D721Med (cell line): ENCODE data around the gene KCNH2.

Experiments used
- DNase-seq: peaks from one replicate; pipeline ENCODE4 v3.0.0; 2011; ENCODE audit warnings: low spot score; ENCODE audit not compliant: insufficient read length
- FAIRE-seq: peaks from 2 replicates; lab custom pipeline; 2011; peaks lifted over from hg19 to GRCh38; lab: Jason Lieb, UNC
- TF ChIP-seq, protein P1 (sequence below): IDR thresholded peaks from 2 replicates; pipeline ENCODE4 v1.5.1; 2012; ENCODE audit warnings: mild to moderate bottlenecking, control low read depth; ENCODE audit not compliant: insufficient read depth; ENCODE audit errors: missing control alignments

Gene KCNH2

DNA sequence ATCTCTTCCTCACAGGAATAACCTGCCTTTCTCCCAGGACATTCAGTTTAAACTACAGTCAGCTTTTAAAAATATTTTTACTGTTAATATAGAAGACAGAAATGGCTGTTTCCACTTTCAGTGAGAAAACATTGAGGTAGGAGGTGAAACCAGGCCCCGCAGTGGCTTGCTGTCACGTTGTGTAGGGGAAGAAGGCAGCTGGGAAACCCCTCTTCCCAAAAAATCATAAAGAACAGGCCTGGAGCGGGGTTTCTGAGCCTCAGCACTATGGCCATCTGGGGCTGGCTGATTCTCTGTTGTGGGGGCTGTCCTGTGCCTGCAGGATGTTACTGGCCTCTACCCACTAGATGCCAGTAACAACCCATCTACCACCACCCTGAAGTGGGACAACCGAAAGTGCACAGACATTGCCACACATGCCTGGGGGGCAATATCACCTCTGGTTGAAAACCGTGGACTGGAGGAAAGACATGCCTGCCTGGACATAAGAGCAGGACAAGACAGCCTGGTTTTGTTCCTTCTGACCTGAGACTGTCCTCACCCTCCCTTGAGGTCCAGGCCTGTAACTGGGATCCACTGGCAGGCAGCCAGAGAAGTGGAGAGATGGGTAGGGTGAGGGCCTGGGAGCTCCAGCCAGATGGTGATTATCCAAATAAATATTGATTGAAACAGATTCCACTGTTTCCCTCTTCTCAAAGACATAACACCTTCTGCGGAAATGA is 43.9 kb downstream of the KCNH2 start:
- DNase-seq = no peak
- no peak for FAIRE-seq
- TF ChIP-seq, protein P1, sequence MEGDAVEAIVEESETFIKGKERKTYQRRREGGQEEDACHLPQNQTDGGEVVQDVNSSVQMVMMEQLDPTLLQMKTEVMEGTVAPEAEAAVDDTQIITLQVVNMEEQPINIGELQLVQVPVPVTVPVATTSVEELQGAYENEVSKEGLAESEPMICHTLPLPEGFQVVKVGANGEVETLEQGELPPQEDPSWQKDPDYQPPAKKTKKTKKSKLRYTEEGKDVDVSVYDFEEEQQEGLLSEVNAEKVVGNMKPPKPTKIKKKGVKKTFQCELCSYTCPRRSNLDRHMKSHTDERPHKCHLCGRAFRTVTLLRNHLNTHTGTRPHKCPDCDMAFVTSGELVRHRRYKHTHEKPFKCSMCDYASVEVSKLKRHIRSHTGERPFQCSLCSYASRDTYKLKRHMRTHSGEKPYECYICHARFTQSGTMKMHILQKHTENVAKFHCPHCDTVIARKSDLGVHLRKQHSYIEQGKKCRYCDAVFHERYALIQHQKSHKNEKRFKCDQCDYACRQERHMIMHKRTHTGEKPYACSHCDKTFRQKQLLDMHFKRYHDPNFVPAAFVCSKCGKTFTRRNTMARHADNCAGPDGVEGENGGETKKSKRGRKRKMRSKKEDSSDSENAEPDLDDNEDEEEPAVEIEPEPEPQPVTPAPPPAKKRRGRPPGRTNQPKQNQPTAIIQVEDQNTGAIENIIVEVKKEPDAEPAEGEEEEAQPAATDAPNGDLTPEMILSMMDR = no peak

DNA sequence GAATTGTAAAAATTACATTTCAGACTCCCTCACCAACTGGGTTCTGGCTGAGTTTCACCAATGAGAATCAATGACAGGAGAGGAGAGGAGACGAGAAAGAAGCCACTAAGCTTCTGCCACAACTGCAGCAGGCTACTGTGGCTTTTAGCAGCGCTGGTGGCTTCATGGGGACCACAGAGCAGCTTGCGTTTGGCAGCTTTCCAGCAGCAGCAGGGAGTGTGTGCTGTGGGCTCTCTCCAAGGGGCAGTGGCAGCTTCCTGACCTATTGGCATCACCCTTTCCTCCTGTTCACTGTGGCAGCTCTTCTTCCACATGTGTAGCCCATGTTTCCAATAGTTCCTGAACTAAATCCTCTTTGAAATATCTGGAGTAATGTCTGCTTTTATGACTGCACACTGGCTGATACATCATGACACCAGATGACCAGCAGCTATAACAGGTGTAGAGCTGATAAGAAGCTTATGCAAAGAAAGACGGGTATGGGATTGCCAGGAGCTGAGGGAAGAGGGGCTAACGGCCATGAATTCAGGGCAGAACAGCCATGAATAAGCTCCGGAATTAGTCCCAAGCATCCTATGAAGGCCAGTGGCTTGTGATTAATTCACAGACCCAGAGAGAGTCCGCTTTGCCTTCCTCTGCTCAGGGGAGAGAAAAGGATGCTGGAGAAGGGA is 46.8 kb downstream of the KCNH2 start:
- peak; percentile 64 for DNase-seq
- TF ChIP-seq, protein P1 = no peak
- peak; percentile 95 for FAIRE-seq

DNA sequence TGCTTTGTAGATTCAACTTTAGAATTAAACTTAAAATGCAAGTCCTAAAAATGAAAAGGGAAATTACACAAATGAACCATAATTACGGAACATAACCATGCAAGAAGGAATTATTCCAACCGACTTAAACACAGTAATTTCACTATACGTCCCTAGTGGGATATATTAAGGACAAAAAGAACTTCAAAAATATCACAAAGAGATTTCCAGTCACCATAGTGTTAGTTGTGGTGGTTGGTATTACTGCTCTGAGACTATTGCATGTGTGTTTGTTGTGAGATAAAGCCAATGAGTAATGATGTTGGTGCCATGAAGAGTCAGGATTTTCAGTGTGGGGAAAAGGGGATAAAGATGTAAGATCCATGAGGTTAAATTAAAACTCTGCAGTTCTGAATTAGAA is 49.6 kb downstream of the KCNH2 start:
- FAIRE-seq = peak; percentile 11
- DNase-seq = no peak
- TF ChIP-seq, protein P1 = no peak

DNA sequence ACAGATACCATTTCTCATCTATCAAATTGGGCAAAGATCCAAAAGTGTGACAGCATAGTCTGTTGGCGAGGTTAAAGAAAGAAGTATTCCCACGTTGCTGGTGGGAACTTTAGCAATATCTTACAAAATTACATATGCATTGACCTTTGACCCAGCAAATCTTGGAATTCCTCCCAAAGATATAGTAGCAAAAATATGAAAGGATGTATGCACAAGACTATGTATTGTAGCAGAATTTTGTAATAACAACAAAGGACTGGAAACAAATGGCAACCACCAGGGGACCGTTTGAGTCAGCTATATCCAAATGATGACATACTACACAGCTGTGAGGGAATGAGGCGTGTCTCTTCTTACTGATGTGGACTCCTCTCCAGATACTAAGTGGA is 50.2 kb downstream of the KCNH2 start:
- FAIRE-seq = no peak
- TF ChIP-seq, protein P1 = no peak
- no peak for DNase-seq

DNA sequence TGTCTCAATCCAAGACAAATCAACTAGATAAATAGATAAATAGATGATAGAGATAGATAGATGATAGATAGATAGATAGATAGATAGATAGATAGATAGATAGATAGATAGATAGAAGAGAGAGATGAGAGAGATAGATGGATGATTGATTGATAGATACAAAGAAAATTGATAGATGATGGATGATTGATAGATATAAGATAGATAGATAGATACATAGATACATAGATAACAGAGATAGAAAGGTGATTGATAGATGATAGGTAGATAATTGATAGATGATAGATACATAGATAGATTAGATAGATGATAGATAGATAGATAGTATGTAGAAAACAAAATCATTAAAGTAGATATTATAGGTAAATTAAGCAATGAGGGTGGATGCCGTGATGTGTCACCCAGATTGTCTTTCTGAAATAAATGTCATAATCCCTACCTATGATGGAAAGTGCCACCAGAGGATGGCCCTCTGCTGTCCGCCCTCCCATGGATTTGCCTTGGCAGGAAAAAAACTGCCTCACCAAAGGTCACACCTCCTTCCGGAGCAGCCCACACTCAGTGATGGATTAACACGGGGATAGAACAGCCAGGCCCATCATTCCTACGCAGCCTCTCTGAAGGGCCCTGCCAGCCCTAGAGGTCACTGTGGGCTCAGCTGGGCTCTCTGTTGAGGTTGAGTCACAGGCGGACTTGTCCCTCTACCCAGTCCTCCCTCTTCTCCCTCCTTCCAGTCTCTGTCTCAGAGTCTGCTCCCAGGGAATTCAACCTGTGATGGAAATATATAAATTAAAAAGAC is 50.8 kb downstream of the KCNH2 start:
- FAIRE-seq (no peak), DNase-seq (no peak)

DNA sequence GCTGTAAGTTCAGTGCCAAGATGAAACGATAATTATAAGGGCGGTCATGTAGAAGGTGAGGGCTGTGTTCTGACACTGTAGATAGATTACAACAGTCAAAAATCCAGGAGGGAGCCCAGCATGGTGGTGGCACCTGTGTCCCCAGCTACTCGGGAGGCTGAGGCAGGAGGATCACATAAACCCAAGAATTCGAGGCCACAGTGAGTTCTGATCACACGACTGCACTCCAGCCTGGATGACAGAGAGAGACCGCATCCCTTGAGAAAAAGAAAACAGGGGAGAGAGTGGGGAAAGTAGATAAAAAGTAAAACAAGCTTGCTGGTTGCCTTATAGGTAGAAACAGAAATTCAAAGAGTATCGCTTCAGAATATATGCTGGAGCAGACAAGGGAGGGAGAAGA is 52.1 kb downstream of the KCNH2 start:
- TF ChIP-seq, protein P1 = no peak

More for the DNA sequence above, 50.8 kb downstream of the KCNH2 start:
- TF ChIP-seq, protein P1 = no peak

DNA sequence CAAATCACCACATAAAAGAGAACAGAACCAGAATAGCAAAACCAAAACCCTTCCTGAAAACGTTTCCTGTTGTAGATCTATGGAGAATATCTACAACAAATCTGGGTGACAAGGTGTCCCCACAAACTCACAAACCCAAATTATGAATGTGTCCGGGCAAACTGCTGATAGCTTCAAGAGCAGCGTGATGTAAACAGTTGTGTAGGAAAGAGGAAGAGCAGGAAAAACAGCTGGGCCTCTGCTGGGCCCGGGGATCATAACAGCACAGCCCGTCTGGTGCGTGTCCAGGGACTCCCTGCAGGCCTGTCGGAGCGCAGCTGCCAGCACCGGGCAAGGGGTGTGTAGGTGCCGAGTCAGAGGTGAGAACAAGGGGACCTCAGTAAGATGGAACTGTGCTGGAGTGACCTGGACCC is 53.7 kb downstream of the KCNH2 start:
- no peak for FAIRE-seq
- TF ChIP-seq, protein P1 = no peak
- DNase-seq = no peak

More for the DNA sequence above, 52.1 kb downstream of the KCNH2 start:
- FAIRE-seq (no peak), DNase-seq (no peak)
